Amygdala (tissue), 56 donors: ENCODE results near the gene BCAR3.

ENCODE experiments used
- DNase-seq, 56 donors: peaks; one replicate each; lab custom pipeline; 2025; lab: John Stamatoyannopoulos, UW

Gene BCAR3

DNA sequence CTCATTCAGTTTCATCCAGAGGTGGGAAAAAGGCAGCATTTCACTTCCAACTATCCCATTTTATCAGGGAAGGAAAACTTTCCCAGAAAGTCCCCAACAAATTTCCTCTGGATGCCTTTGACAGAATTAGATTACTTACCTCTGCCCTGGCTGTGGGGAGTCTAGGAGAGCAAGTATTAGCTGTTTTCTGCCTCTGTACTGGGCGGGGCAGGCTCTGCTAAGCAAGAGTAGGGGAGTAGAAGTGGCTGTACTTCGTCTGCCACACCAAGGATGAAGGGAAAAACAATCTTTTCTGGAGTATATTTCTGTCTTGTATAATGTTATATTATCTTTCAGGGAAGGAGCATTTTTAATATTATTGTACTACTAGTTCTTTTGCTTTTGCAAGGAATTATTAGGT lies 155.2 kb downstream of the BCAR3 start:
- no peak for DNase-seq

DNA sequence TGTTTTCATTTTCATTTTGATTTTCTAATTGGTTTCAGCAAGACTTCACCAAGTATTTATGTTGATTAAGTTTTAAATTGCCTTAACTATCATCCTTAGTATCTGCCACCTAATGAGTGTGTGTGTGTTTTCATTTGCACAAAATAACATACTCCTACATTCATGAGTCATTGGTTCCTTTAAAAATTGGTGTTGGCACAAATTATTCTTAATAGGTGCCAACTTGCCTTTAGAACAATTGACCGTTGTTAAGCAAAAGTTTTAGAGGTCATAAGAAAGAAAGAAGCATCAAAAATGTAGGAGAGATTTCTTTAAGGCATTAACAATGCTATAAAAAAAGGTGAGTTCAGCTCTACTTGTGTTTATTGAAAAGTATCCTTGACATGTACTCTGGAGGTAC lies 156.2 kb downstream of the BCAR3 start:
- no peak for DNase-seq

DNA sequence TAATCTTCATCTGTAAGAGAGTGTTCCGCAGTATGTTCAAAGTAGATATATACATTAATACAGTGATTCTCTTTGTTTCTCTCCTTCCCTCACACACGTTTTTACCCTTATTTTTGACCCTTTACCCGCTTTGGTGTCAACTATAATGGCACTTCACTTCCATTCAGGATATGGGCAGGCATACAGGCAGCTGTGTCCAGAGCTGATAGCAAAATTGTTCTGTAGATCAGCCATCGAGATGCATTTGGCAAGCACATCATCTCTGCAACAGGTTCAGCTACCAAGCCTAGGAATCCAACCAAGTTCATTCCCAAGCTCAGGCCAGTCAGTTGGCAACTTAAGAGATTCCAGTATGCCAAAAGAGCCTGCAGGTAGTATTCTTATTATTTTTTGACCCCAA lies 158.9 kb downstream of the BCAR3 start:
- DNase-seq = no peak

DNA sequence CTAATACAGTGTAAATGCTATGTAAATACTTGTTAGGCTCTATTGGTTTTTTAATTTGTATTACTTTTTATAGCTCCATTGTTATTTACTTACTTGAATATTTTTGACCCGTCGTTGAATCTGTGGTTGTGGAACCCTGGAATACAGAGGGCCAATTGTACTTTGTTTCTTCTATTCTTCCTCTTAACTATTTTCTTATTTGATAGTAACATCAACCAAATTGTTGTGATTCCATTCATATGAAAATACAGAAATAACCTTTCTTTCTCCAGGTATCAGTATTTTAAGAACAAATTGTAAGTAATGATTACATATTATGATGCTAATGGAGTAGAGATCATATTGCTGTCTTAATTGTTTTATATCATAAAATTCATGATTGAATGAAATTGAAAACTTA lies 160.0 kb downstream of the BCAR3 start:
- no peak for DNase-seq

DNA sequence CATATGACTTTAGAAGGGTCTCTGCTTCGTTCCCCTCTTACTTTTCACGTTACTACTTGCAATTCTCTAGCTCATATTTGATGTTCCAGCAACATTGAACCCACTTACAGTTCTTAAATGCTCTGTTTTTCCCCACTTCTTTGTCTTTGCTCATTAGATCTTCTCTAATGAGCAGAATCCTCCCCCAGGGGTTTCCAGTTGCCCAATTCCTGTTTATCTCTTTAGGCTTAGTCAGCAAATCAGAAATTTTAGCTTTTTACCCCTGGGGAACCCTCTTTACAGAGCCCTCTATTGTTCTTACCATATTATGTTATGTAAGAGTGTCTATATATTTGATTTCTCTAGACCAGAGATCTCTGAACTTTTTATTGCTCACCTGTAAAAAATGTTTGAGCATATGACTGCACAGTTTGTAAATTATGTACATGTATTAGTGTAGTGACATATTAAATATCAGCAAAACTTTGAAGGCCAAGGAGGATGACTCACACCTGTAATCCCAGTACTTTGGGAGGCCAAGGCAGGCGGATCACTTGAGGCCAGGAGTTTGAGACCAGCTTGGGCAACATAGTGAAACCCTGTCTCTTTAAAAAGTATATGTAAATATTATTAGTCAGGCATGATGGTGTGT lies 162.3 kb downstream of the BCAR3 start:
- no peak for DNase-seq

DNA sequence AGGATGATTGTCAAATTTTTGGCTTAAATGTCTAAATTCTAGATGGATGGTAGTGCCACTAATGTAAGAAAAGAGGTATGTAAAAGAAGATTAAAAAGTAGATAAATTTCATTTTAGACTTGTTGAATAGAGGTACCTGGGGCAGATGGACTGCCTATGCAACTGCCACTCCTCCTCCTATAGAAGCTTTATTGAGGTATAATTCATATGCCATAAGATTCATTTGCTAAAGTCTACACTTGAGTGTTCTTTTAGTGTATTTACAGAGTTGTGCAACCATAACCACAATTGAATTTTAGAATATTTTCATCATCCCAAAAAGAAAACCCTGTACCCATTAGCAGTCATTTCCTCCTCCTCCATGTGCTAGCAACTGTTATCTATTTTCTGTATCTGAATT lies 163.1 kb downstream of the BCAR3 start:
- DNase-seq = no peak

DNA sequence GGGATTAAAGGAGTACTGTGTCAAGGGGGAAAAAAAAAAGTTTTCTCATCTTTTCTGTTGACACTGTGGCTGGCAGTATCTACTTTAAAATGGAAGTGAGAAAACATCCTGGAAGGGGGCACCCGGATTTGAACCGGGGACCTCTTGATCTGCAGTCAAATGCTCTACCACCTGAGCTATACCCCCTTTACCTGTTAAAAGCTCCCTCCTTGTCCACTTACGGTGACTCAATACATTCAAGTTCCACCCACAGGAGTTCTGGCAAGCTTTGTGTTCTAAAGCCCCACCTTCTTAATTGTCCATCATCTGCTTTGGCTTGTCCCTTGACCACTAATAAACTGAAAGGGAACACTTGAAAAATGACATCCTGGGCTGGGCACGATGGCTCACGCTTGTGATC lies 165.5 kb downstream of the BCAR3 start:
- DNase-seq = no peak
